ENCODE results near the gene HAPLN2. TPM values are rescaled to one million over a fixed set of nuclear protein-coding genes. Genes with fewer than 3 reads are reported as not detected.

HAPLN2 gene
- total RNA-seq, 1 donor from 2014 or later = 1.4 TPM

DNA sequence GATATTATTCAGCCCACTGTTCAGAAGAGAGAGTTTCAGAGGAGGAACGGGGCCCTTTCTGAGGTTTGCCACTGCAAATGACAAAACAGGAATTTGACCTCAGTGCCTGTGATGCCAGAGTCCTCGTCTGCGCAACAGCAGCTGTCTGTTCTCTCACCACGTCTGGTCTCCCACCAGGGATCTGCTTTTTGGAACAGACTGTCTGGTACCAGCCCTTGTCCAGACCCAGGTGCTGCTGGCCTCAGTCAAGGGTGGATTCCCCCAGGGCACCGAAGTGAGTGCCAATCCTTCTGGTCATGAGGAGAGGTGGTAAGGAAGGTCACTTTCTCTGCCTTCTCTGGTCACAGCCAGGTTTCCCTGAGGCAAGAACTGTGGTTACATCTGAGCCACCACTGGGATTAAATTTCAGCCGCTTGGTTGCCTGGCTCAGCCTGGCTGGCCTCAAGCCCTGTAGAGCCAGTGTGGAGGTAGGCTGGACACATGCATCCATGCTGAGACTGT lies 20.4 kb downstream of the HAPLN2 start:
- DNase-seq (ENCODE audit: missing footprints) = no peak
- ATAC-seq = no peak
- intact Hi-C loops (cut with DNase I) = no loop called here

GRCh38 chr1:156640842-156641706 lies 21.9 kb downstream of the HAPLN2 start:
- intact Hi-C loops (cut with DNase I) = no loop called here
- no peak for DNase-seq (ENCODE audit: missing footprints)
- no peak for ATAC-seq

DNA sequence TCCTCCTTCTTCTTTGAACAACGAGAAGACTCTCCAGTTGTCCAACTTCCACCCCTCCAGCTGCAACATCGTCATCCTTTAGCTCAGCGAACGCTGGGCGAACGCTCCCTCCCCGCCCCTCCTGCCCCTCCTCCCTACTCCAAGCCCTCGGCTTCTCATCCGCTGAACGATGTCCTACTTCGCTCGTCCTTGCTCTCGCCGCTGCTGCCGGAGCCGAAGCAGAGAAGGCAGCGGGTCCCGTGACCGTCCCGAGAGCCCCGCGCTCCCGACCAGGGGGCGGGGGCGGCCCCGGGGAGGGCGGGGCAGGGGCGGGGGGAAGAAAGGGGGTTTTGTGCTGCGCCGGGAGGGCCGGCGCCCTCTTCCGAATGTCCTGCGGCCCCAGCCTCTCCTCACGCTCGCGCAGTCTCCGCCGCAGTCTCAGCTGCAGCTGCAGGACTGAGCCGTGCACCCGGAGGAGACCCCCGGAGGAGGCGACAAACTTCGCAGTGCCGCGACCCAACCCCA lies 22.6 kb downstream of the HAPLN2 start, which contains the start of gene BCAN:
Gene BCAN (plus strand): TSS at position 357 of the 504 bp plus-strand sequence. CDS start 3,938 bp downstream, outside the sequence.
- ATAC-seq (peak; percentile 36), DNase-seq (ENCODE audit: missing footprints) (peak; percentile 56)
- intact Hi-C loops (cut with DNase I) = no loop called here

DNA sequence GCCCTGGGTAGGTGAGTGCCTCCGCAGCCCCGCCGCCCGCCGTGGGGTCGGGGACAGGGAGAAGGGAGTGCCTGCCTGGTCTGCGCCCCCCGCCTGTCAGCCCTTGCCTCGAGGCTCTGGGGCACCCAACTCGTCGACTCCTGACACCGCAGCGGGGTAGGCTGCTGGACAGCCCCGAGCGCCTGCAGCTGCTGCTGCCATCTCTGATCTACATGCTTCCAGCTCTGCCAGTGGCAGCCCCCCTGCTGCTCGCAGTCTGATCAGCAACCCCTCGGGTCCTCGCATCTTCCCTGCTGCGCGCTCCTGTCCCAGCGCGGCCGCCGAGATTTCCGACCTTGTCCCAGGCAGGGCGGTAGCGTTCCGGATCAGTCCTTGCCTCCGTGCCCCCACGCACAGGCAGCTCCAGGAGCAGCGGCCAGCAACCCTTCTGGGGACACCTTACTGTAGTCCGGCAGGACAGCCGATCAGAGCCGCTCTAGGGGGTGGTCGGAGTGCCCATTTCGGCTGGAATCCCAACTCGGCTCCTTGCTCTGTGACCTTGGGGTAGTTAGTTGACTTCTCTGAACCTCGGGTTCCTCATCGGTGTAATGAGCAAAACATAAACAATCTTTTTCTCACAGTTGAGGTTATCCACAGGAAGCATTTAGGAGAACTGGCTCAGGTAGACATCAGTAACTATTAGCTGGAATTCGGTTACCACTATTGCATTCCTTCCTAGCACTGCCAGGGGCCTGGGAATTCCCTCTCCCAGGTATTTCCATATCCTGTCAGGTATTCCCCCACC lies 23.2 kb downstream of the HAPLN2 start:
- peak; percentile 59 for DNase-seq (ENCODE audit: missing footprints)
- ATAC-seq = no peak
- intact Hi-C loops (cut with DNase I) = no loop called here

GRCh38 chr1:156643049-156643777 lies 24.0 kb downstream of the HAPLN2 start:
- intact Hi-C loops (cut with DNase I) = no loop called here
- ATAC-seq = no peak
- peak; percentile 25 for DNase-seq (ENCODE audit: missing footprints)

GRCh38 chr1:156643778-156644092 lies 24.5 kb downstream of the HAPLN2 start:
- DNase-seq (ENCODE audit: missing footprints) = peak; percentile 31
- ATAC-seq = no peak
- intact Hi-C loops (cut with DNase I) = no loop called here

DNA sequence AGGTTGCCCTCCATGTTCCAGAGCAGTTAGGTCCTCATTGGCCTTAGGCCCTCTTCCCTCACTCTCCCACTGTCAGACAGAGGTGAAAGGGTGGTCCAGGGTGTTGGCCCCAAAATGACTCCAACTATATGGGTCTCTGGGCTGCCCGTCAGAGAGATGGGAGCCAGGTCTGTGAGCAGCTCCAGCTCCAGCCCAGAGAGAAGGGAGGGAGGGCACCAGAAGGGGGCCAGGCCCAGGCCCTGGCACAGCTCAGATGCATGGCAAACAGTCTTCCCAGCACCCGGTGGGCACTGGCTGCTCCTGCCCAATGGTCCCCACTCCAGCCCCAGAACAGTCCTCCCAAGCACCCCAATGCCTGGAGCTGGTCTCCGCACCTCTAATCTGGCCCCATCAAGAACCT lies 24.9 kb downstream of the HAPLN2 start:
- ATAC-seq (no peak), DNase-seq (ENCODE audit: missing footprints) (peak; percentile 11)
- intact Hi-C loops (cut with DNase I) = no loop called here

- no peak for ATAC-seq
- intact Hi-C loops (cut with DNase I) = no loop called here
These were observed 25.4 kb downstream of the HAPLN2 start for GRCh38 chr1:156644640-156645039.

GRCh38 chr1:156645056-156645455 lies 25.8 kb downstream of the HAPLN2 start:
- ATAC-seq (no peak), DNase-seq (ENCODE audit: missing footprints) (peak; percentile 18)
- intact Hi-C loops (cut with DNase I) = no loop called here

More at GRCh38 chr1:156644640-156645039, 25.4 kb downstream of the HAPLN2 start:
- DNase-seq (ENCODE audit: missing footprints) = no peak

GRCh38 chr1:156645666-156646065 lies 26.5 kb downstream of the HAPLN2 start:
- no peak for ATAC-seq
- intact Hi-C loops (cut with DNase I) = no loop called here
- no peak for DNase-seq (ENCODE audit: missing footprints)

GRCh38 chr1:156646738-156647211 lies 27.6 kb downstream of the HAPLN2 start:
- intact Hi-C loops (cut with DNase I) = no loop called here
- peak; percentile 28 for DNase-seq (ENCODE audit: missing footprints)

GRCh38 chr1:156647351-156647750 lies 28.1 kb downstream of the HAPLN2 start:
- intact Hi-C loops (cut with DNase I) = no loop called here
- DNase-seq (ENCODE audit: missing footprints) (peak; percentile 53), ATAC-seq (no peak)

More at GRCh38 chr1:156646738-156647211, 27.6 kb downstream of the HAPLN2 start:
- no peak for ATAC-seq

DNA sequence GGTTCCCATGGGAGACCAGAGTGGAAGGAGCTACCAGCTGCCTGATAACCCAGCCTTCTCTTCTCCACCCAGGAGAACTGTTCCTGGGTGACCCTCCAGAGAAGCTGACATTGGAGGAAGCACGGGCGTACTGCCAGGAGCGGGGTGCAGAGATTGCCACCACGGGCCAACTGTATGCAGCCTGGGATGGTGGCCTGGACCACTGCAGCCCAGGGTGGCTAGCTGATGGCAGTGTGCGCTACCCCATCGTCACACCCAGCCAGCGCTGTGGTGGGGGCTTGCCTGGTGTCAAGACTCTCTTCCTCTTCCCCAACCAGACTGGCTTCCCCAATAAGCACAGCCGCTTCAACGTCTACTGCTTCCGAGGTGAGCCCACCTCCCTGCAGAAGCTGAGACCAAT lies 29.3 kb downstream of the HAPLN2 start:
- DNase-seq (ENCODE audit: missing footprints) = peak; percentile 60
- no peak for ATAC-seq
- intact Hi-C loops (cut with DNase I) = no loop called here

DNA sequence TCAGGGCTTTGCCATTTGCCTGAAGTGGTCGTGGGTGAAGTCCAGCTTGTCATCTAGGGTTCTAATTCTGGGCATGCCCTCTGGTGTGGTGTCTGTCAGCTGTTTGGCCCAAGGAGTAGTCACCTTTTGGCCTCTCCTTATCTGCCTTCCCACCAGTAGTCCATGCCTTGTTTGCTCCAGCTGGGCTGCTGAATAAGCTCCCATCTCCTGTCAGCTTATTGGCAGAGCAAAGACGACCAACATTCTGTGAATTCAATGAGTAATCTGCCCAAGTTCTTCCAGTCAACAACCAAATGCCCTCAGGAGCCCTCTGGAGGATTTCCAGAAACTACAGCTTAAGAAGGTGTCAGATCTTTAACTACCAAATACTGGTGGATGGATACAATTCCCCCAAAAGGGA lies 29.7 kb downstream of the HAPLN2 start:
- no peak for ATAC-seq
- intact Hi-C loops (cut with DNase I) = no loop called here
- DNase-seq (ENCODE audit: missing footprints) = peak; percentile 1

DNA sequence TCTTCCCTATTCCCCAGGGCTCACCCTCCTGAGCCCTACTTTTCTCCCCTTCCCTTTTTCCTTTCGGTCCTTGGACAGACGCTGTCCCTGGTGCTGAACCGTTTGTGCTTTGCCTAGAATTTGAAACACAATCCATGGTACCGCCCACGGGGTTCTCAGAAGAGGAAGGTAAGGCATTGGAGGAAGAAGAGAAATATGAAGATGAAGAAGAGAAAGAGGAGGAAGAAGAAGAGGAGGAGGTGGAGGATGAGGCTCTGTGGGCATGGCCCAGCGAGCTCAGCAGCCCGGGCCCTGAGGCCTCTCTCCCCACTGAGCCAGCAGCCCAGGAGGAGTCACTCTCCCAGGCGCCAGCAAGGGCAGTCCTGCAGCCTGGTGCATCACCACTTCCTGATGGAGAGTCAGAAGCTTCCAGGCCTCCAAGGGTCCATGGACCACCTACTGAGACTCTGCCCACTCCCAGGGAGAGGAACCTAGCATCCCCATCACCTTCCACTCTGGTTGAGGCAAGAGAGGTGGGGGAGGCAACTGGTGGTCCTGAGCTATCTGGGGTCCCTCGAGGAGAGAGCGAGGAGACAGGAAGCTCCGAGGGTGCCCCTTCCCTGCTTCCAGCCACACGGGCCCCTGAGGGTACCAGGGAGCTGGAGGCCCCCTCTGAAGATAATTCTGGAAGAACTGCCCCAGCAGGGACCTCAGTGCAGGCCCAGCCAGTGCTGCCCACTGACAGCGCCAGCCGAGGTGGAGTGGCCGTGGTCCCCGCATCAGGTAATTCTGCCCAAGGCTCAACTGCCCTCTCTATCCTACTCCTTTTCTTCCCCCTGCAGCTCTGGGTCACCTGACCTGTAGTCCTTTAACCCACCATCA lies 33.1 kb downstream of the HAPLN2 start:
- intact Hi-C loops (cut with DNase I) = no loop called here
- ATAC-seq (no peak), DNase-seq (ENCODE audit: missing footprints) (peak; percentile 45)

DNA sequence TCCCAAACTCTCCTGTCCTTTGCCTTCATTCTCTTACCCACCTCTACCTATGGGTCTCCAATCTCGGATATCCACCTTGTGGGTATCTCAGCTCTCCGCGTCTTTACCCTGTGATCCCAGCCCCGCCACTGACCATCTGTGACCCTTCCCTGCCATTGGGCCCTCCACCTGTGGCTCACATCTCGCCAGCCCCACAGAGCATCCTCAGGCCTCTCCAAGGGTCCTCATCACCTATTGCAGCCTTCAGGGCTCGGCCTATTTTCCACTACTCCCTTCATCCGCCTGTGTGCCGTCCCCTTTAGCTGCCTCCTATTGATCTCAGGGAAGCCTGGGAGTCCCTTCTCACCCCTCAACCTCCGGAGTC lies 33.8 kb downstream of the HAPLN2 start:
- DNase-seq (ENCODE audit: missing footprints) = peak; percentile 14
- intact Hi-C loops (cut with DNase I) = no loop called here
- ATAC-seq = no peak

- intact Hi-C loops (cut with DNase I) = no loop called here
- DNase-seq (ENCODE audit: missing footprints) (peak; percentile 47), ATAC-seq (no peak)
These were observed 35.5 kb downstream of the HAPLN2 start for GRCh38 chr1:156654700-156655099.
